Progenitor cell of endocrine pancreas (in vitro differentiated cells): ENCODE results near the gene COL24A1. TPM values are rescaled to one million over a fixed set of nuclear protein-coding genes. Genes with fewer than 3 reads are reported as not detected.
A peak's percentile ranks its signal among the peaks of the same experiment; 100 is the strongest.

ENCODE experiments used
- DNase-seq: peaks from one replicate; pipeline ENCODE4 v3.0.0; 2021; ENCODE audit warnings: low spot score; ENCODE audit not compliant: unreplicated experiment
- H3K27ac Mint-ChIP-seq: 2 replicates; pipeline ENCODE4 v1.8.0; 2021; ENCODE audit warnings: mild to moderate bottlenecking, moderate library complexity, mixed read lengths
- H3K27me3 Mint-ChIP-seq: 2 replicates; pipeline ENCODE4 v1.8.0; 2021; ENCODE audit warnings: mixed read lengths
- H3K36me3 Mint-ChIP-seq: 2 replicates; pipeline ENCODE4 v1.8.0; 2022; ENCODE audit warnings: mixed read lengths; ENCODE audit not compliant: insufficient read depth
- H3K4me1 Mint-ChIP-seq: 2 replicates; pipeline ENCODE4 v1.8.0; 2021; ENCODE audit warnings: low read depth, mixed read lengths
- H3K4me3 Mint-ChIP-seq: 2 replicates; pipeline ENCODE4 v1.8.0; 2021; ENCODE audit warnings: low read depth, mild to moderate bottlenecking, moderate library complexity, mixed read lengths
- H3K9me3 Mint-ChIP-seq: 2 replicates; pipeline ENCODE4 v1.8.0; 2021; ENCODE audit warnings: low read depth, mixed read lengths
- CTCF ChIP-seq: fragments of 200-600 bp; sonication (generic); IDR thresholded peaks from one replicate; pipeline ENCODE4 v1.5.0; 2021; ENCODE audit warnings: antibody characterized with exemption, mild to moderate bottlenecking; ENCODE audit not compliant: unreplicated experiment
- total RNA-seq: library from RNA; stranded (reverse); gene quantifications from 2 replicates; pipeline ENCODE4 v1.2.1, GENCODE V29; 2021

COL24A1 gene
- total RNA-seq, 1 donor from 2014 or later = 1.1 TPM

- DNase-seq = peak; percentile 12
- no peak for TF ChIP-seq CTCF
- Mint-ChIP-seq H3K27ac (peak overlapping the region; percentile 36), H3K36me3 (no peaks in the 10 kb centered on the region), H3K9me3 (no peaks in the 10 kb centered on the region), H3K27me3 (no peaks in the 10 kb centered on the region), H3K4me1 (no peaks in the 10 kb centered on the region), H3K4me3 (no peak overlapping the region)
These were observed 51.7 kb downstream of the COL24A1 start for GRCh38 chr1:86104606-86105532.

GRCh38 chr1:86101616-86102015, 55.0 kb downstream of the COL24A1 start:
- TF ChIP-seq CTCF = no peak
- no peak overlapping the region for H3K27ac Mint-ChIP-seq
- no peak overlapping the region for H3K4me3 Mint-ChIP-seq
- no peaks in the 10 kb centered on the region for H3K27me3 Mint-ChIP-seq
- H3K4me1 Mint-ChIP-seq = no peaks in the 10 kb centered on the region
- H3K36me3 Mint-ChIP-seq = no peaks in the 10 kb centered on the region
- DNase-seq = no peak
- no peaks in the 10 kb centered on the region for H3K9me3 Mint-ChIP-seq

GRCh38 chr1:86100401-86100800, 56.2 kb downstream of the COL24A1 start:
- TF ChIP-seq CTCF = no peak
- Mint-ChIP-seq H3K27me3 (no peaks in the 10 kb centered on the region), H3K4me1 (no peaks in the 10 kb centered on the region), H3K9me3 (no peaks in the 10 kb centered on the region), H3K4me3 (no peak overlapping the region), H3K36me3 (no peaks in the 10 kb centered on the region), H3K27ac (no peak overlapping the region)
- DNase-seq = no peak

GRCh38 chr1:86089765-86090164, 66.8 kb downstream of the COL24A1 start:
- Mint-ChIP-seq H3K27me3 (peaks cover 3% of the 10 kb centered on the region), H3K27ac (no peak overlapping the region), H3K4me1 (no peaks in the 10 kb centered on the region), H3K9me3 (peaks cover 4% of the 10 kb centered on the region), H3K4me3 (no peak overlapping the region), H3K36me3 (no peaks in the 10 kb centered on the region)
- DNase-seq = no peak
- no peak for TF ChIP-seq CTCF

GRCh38 chr1:86085741-86086409, 70.7 kb downstream of the COL24A1 start:
- Mint-ChIP-seq H3K4me1 (no peaks in the 10 kb centered on the region), H3K27ac (no peak overlapping the region), H3K27me3 (peaks cover 3% of the 10 kb centered on the region), H3K9me3 (no peaks in the 10 kb centered on the region), H3K36me3 (no peaks in the 10 kb centered on the region), H3K4me3 (no peak overlapping the region)
- no peak for DNase-seq
- no peak for TF ChIP-seq CTCF
